A549 (cell line): ENCODE measurements around the gene CEP126.

Experiments used
- CBX2 ChIP-seq: fragments of 200-600 bp; sonication (generic); IDR thresholded peaks from 2 replicates; pipeline ENCODE4 v1.6.1; 2016; ENCODE audit warnings: low read depth, mild to moderate bottlenecking, borderline replicate concordance
- CHD4 ChIP-seq: fragments of 200-600 bp; sonication (generic); IDR thresholded peaks from 2 replicates; pipeline ENCODE4 v1.6.1; 2016; ENCODE audit warnings: antibody characterized with exemption, mild to moderate bottlenecking, borderline replicate concordance
- FOSL2 ChIP-seq, 2 experiments: fragments of 450-650 bp in 1 of 2; fragments of >200 bp in 1 of 2; sonication (Bioruptor Twin) in 1 of 2; formaldehyde crosslinking; IDR thresholded peaks; 2 replicates each; pipeline versions ENCODE4 v1.5.0 to v1.6.1; 2016 to 2020; ENCODE audit warnings: mild to moderate bottlenecking in 1 of 2, moderate library complexity in 1 of 2
- JUNB ChIP-seq: fragments of >200 bp; sonication (Bioruptor Twin); formaldehyde crosslinking; IDR thresholded peaks from 2 replicates; pipeline ENCODE4 v1.6.1; 2016
- MAFK ChIP-seq: fragments of 450-650 bp; IDR thresholded peaks from 2 replicates; pipeline ENCODE4 v1.6.1; 2014; ENCODE audit not compliant: partially characterized antibody
- POLR2AphosphoS2 ChIP-seq: conservative IDR thresholded peaks from 2 replicates; pipeline ENCODE4 v1.6.1; 2012; ENCODE audit warnings: low read length, improper control_type of control experiment, inconsistent platforms
- RAD21 ChIP-seq, 2 experiments: fragments of >200 bp in 1 of 2; sonication (Bioruptor Twin) in 1 of 2; formaldehyde crosslinking in 1 of 2; IDR thresholded peaks in 1 of 2; conservative IDR thresholded peaks in 1 of 2; 2 replicates in 1 of 2; 3 replicates in 1 of 2; pipeline ENCODE4 v1.6.1; 2012 to 2018; ENCODE audit warnings: inconsistent platforms in 1 of 2
- TF ChIP-seq, protein P1 (sequence below): fragments of >200 bp; sonication (Bioruptor Twin); formaldehyde crosslinking; IDR thresholded peaks from 3 replicates; pipeline ENCODE4 v1.5.1; 2016
- TF ChIP-seq, protein P2 (sequence below): fragments of 450-650 bp; IDR thresholded peaks from 2 replicates; pipeline ENCODE4 v1.6.1; 2014; ENCODE audit warnings: antibody characterized with exemption

DNA sequence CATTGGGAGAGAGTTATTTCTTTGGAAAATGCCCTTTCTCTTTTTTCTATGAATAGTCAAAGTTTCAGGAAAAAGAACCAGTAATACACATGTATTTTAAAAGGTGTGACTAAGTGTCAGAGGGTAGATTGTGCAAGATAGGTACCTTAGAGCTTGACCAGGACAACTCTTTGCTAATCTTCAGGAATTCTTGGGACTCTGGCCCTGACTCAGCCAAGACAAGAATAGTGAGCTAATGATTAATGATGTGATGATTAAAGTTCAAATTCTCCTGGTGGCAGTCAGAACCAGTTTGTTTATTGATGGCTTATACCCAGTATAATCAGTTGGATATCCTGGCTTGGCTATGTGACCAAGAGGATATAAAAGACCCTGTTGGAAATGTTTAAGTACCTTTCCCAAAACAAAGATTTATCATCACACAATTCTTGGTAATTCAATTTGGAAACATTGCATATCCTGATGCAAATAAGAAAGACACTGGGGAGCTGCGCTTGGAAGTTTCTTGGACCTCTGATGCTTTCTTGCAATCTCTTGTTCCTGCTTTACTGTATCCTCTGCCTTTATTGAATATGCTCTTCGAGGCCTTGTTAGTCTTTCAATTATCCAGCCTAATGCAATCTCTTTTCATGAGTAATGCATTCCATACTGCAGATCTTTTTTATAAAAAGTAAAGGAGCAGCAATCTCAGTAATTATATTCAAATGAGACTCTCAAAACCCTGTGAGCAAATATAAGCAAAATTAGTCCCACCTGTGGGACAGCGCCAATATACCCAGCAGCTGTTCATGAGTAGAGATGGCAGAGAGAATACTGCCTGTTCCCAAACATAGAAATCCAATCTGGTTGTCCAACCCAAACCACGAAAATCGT lies 48.0 kb upstream of the CEP126 start:
- peak; percentile 70 for TF ChIP-seq FOSL2 (IDR thresholded peaks at IDR 0.05)
- TF ChIP-seq FOSL2 (CRISPR knock-in tag; IDR thresholded peaks at IDR 0.05) = peak; percentile 92
- TF ChIP-seq RAD21 (conservative IDR thresholded peaks at IDR 0.05 in 1 of 2, IDR thresholded peaks at IDR 0.05 in 1 of 2) = peak; percentile 8 to 34; a peak in 2 of 5 replicates
- TF ChIP-seq, protein P1, sequence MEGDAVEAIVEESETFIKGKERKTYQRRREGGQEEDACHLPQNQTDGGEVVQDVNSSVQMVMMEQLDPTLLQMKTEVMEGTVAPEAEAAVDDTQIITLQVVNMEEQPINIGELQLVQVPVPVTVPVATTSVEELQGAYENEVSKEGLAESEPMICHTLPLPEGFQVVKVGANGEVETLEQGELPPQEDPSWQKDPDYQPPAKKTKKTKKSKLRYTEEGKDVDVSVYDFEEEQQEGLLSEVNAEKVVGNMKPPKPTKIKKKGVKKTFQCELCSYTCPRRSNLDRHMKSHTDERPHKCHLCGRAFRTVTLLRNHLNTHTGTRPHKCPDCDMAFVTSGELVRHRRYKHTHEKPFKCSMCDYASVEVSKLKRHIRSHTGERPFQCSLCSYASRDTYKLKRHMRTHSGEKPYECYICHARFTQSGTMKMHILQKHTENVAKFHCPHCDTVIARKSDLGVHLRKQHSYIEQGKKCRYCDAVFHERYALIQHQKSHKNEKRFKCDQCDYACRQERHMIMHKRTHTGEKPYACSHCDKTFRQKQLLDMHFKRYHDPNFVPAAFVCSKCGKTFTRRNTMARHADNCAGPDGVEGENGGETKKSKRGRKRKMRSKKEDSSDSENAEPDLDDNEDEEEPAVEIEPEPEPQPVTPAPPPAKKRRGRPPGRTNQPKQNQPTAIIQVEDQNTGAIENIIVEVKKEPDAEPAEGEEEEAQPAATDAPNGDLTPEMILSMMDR = no peak
- peak; percentile 19 for TF ChIP-seq MAFK
- no peak for TF ChIP-seq POLR2AphosphoS2
- TF ChIP-seq JUNB = peak; percentile 93
- TF ChIP-seq, protein P2, sequence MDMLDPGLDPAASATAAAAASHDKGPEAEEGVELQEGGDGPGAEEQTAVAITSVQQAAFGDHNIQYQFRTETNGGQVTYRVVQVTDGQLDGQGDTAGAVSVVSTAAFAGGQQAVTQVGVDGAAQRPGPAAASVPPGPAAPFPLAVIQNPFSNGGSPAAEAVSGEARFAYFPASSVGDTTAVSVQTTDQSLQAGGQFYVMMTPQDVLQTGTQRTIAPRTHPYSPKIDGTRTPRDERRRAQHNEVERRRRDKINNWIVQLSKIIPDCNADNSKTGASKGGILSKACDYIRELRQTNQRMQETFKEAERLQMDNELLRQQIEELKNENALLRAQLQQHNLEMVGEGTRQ = no peak
- TF ChIP-seq CBX2 = no peak
- no peak for TF ChIP-seq CHD4
